ENCODE measurements around the gene SGTB.

Gene SGTB, protein sequence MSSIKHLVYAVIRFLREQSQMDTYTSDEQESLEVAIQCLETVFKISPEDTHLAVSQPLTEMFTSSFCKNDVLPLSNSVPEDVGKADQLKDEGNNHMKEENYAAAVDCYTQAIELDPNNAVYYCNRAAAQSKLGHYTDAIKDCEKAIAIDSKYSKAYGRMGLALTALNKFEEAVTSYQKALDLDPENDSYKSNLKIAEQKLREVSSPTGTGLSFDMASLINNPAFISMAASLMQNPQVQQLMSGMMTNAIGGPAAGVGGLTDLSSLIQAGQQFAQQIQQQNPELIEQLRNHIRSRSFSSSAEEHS

DNA sequence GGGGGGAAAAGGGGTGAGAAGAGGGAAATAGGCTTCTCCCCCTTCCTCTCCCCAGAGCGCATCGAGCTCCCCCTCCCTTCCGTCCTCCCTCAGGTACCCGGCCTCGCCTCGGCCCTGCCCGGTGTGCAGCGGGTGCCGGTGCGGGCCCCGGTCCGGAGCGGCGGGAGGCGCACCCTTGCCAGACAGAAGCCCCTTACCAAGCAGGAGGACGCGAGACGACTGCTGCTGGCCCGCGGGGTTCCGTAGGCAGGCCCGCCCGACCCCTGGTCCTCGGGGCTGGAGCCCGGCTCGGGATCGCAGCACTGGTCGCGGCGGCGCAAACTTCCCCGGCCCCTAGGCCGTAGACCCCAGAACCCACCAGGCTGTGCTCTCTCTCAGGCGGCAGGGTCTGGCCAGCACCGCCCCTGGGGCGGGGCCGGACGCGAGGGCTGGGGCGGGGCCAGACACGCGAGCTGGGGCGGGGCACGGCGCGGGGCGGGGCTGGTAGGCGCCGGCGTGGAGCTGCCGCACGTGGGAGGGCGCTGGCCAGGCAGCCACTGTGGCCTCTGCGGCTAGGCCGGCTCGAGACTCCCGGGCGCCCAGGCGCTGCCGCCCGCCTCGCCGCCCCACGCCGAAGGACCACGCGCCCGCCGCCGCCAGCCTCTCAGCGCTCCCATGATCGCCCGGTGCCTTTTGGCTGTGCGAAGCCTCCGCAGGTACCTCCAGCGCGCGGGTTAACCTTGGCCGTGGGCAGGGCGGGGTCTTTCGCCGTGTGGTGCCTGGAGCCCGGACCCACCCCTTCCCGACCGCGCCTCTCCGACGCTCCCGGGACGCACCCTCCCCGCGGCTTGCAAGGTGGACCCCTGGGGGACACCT, at the start of gene SGTB, which contains the start of gene NLN:
SGTB (minus strand) TSS at position 390 of the 855 bp plus-strand sequence. CDS start 1,302 bp downstream, outside the sequence.
NLN (plus strand) TSS at position 486 of the 855 bp plus-strand sequence; CDS start at position 655, 169 bp downstream.
- Histone ChIP-seq H3K36me3 (ENCODE audit: control insufficient read depth, insufficient read depth, low read length) (peaks cover 21% of the 10 kb centered on the region), H3K9ac (ENCODE audit: low read depth, low read length) (peak within 1 kb of the TSS; percentile 91), H3K9me3 (ENCODE audit: control insufficient read depth, insufficient read depth, low read length) (no peaks in the 10 kb centered on the region), H3K4me3 (ENCODE audit: low read depth, low read length) (peak within 1 kb of the TSS; percentile 86), H3K27ac (ENCODE audit: low read depth, low read length) (peak within 1 kb of the TSS; percentile 89), H3K27me3 (ENCODE audit: control insufficient read depth, insufficient read depth, low read length) (no peaks in the 10 kb centered on the region), H3K4me1 (ENCODE audit: control insufficient read depth, insufficient read depth, low read length) (peaks cover 20% of the 10 kb centered on the region)

DNA sequence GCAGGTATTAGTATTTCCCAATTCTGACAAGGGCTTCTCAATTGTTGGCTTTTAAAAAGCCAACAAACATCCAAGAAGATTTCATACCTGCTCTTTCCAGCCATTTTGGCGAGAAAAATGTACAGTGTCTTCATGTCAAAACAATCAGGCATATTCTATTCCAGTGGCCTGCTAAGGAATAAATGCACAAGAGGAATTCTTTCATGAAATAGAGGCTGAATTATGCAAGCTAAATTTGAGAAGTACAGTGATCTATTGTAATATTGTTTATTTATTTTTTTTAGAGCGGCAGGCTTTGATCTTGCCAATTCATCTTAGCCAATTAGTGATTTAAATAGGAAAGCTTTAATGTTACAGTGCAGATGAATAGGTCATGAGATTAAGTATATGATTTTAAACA, 49.4 kb upstream of the SGTB start:
- Histone ChIP-seq H3K4me3 (ENCODE audit: low read depth, low read length) (no peak overlapping the region), H3K36me3 (ENCODE audit: control insufficient read depth, insufficient read depth, low read length) (peaks cover 61% of the 10 kb centered on the region), H3K9ac (ENCODE audit: low read depth, low read length) (no peak overlapping the region), H3K27ac (ENCODE audit: low read depth, low read length) (no peak overlapping the region), H3K9me3 (ENCODE audit: control insufficient read depth, insufficient read depth, low read length) (no peaks in the 10 kb centered on the region), H3K27me3 (ENCODE audit: control insufficient read depth, insufficient read depth, low read length) (no peaks in the 10 kb centered on the region), H3K4me1 (ENCODE audit: control insufficient read depth, insufficient read depth, low read length) (no peaks in the 10 kb centered on the region)

DNA sequence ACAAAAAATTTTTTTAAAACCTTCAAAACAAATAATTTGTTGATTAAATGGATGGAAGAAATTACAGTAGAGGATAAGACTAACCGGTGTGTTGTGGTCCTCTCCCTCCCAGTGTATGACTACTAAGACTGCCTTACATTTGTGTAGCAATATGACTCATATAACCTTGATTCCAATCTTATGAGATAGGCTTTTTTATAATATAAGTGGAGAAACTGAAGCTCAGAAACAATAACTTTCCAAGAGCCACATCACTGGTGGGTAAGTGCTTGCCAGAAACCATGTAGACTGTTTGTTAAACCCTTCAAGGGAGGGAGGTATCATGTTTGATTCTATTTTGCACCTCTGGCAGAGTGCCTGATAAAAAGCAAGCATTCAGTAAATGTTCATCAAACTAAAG, 47.6 kb upstream of the SGTB start:
- peaks cover 61% of the 10 kb centered on the region for H3K36me3 ChIP-seq (ENCODE audit: control insufficient read depth, insufficient read depth, low read length)
- H3K27ac ChIP-seq (ENCODE audit: low read depth, low read length), result no peak overlapping the region
- no peak overlapping the region for H3K4me3 ChIP-seq (ENCODE audit: low read depth, low read length)
- H3K9me3 ChIP-seq (ENCODE audit: control insufficient read depth, insufficient read depth, low read length), result no peaks in the 10 kb centered on the region
- H3K27me3 ChIP-seq (ENCODE audit: control insufficient read depth, insufficient read depth, low read length), result no peaks in the 10 kb centered on the region
- H3K9ac ChIP-seq (ENCODE audit: low read depth, low read length), result no peak overlapping the region
- H3K4me1 ChIP-seq (ENCODE audit: control insufficient read depth, insufficient read depth, low read length), result no peaks in the 10 kb centered on the region

DNA sequence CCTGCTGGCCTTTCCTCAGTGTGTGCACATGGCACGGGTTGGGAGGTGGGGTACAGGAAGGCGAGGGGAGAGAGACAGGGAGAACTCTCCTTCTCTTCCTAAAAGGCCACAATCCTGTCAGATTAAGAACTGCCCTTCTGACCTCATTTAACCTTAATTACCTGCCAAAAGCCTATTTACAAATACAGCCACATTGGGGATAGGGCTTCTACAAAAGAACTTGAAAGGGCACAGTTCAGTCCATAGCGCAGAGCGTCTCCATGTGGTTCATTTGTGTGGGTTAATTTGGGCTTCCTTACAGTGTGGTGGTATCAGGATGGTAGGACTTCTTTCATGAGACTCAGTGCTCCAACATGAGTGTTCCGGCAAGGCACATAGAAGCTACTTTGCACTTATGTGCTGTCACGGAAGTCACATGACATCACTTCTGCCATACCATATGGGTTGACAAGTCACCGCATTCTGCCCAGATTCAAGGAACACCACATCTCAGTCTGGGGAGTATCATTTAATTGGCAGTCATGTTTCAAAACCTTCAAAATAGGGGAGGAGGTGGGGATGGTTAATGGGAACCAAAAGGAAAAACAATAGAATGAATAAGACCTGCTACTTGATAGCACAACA, 46.9 kb upstream of the SGTB start:
- Histone ChIP-seq H3K27ac (ENCODE audit: low read depth, low read length) (no peak overlapping the region), H3K4me1 (ENCODE audit: control insufficient read depth, insufficient read depth, low read length) (no peaks in the 10 kb centered on the region), H3K27me3 (ENCODE audit: control insufficient read depth, insufficient read depth, low read length) (no peaks in the 10 kb centered on the region), H3K9me3 (ENCODE audit: control insufficient read depth, insufficient read depth, low read length) (no peaks in the 10 kb centered on the region), H3K4me3 (ENCODE audit: low read depth, low read length) (no peak overlapping the region), H3K36me3 (ENCODE audit: control insufficient read depth, insufficient read depth, low read length) (peaks cover 67% of the 10 kb centered on the region), H3K9ac (ENCODE audit: low read depth, low read length) (no peak overlapping the region)

DNA sequence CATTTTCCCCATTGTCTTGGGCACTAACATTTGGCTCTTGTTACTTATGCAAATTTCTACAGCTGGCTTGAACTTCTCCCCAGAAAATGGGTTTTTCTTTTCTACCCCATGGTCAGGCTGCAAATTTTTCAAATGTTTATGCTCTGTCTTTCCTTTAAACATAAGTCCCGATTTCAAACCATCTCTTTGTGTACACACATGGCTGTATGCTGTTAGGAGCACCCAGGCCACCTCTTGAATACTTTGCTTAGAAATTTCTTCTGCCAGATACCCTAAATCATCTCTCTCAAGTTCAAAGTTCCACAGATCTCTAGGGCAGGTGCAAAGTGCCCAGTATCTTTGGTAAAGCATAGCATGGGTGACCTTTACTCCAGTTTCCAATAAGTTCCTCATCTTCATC, 45.7 kb upstream of the SGTB start:
- H3K4me1 ChIP-seq (ENCODE audit: control insufficient read depth, insufficient read depth, low read length), result no peaks in the 10 kb centered on the region

DNA sequence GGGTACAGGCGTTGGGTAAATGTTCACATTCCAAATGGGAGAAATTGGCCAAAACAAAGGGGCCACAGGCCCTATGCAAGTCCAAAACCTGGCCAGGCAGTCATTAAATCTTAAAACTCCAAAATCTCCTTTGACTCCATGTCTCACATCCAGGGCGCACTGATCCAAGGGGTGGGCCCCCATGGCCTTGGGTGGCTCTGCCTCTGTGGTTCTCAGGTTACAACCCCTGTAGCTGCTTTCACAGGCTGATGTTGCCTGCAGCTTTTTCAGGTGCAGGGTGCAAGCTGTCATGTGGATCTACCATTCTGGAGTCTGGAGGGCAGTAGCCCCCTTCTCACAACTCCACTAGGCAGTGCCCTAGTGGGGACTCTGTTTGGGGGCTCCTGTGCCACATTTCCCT, 44.9 kb upstream of the SGTB start:
- H3K4me1 ChIP-seq (ENCODE audit: control insufficient read depth, insufficient read depth, low read length), result no peaks in the 10 kb centered on the region
- no peaks in the 10 kb centered on the region for H3K27me3 ChIP-seq (ENCODE audit: control insufficient read depth, insufficient read depth, low read length)
- peaks cover 85% of the 10 kb centered on the region for H3K36me3 ChIP-seq (ENCODE audit: control insufficient read depth, insufficient read depth, low read length)
- no peak overlapping the region for H3K9ac ChIP-seq (ENCODE audit: low read depth, low read length)
- no peak overlapping the region for H3K4me3 ChIP-seq (ENCODE audit: low read depth, low read length)
- H3K27ac ChIP-seq (ENCODE audit: low read depth, low read length), result no peak overlapping the region
- no peaks in the 10 kb centered on the region for H3K9me3 ChIP-seq (ENCODE audit: control insufficient read depth, insufficient read depth, low read length)

More for the DNA sequence above, 45.7 kb upstream of the SGTB start:
- no peak overlapping the region for H3K4me3 ChIP-seq (ENCODE audit: low read depth, low read length)
- H3K27ac ChIP-seq (ENCODE audit: low read depth, low read length), result no peak overlapping the region
- peaks cover 79% of the 10 kb centered on the region for H3K36me3 ChIP-seq (ENCODE audit: control insufficient read depth, insufficient read depth, low read length)
- no peak overlapping the region for H3K9ac ChIP-seq (ENCODE audit: low read depth, low read length)
- H3K9me3 ChIP-seq (ENCODE audit: control insufficient read depth, insufficient read depth, low read length), result no peaks in the 10 kb centered on the region
- H3K27me3 ChIP-seq (ENCODE audit: control insufficient read depth, insufficient read depth, low read length), result no peaks in the 10 kb centered on the region

DNA sequence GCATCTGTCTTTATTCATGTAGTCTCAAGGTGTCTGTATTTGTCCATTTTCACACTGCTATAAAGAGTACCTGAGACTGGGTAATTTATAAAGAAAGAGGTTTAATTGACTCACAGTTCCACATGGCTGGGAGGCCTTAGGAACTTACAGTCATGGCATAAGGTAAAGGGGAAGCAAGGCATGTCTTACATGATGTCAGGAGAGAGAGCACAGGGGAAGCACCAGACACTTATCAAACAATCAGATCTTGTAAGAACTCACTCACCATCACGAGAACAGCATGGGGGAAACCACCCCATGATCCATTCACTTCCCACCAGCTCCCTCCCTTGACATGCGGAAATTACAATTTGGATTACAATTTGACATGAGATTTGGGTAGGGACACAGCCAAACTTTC, 44.3 kb upstream of the SGTB start:
- Histone ChIP-seq H3K36me3 (ENCODE audit: control insufficient read depth, insufficient read depth, low read length) (peaks cover 85% of the 10 kb centered on the region), H3K27me3 (ENCODE audit: control insufficient read depth, insufficient read depth, low read length) (no peaks in the 10 kb centered on the region), H3K4me1 (ENCODE audit: control insufficient read depth, insufficient read depth, low read length) (no peaks in the 10 kb centered on the region), H3K4me3 (ENCODE audit: low read depth, low read length) (no peak overlapping the region), H3K27ac (ENCODE audit: low read depth, low read length) (no peak overlapping the region), H3K9ac (ENCODE audit: low read depth, low read length) (no peak overlapping the region), H3K9me3 (ENCODE audit: control insufficient read depth, insufficient read depth, low read length) (no peaks in the 10 kb centered on the region)

DNA sequence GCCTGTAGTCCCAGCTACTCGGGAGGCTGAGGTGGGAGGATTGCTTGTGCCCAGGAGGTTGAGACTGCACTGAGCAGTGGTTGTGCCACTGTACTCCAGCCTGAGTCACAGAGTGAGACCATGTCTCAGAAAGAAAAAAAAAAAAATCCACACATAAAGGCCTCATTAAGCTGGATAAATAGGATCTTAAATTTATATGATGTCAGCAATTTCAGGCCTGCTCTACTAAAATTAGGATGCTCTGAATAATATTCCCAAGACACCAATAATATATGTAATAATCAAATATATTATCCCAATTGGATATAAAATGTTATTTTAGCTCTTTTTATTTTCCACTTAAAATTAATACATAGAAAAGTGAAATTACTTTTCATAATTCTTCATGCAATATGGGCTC, 43.7 kb upstream of the SGTB start:
- H3K9me3 ChIP-seq (ENCODE audit: control insufficient read depth, insufficient read depth, low read length), result no peaks in the 10 kb centered on the region
- no peak overlapping the region for H3K4me3 ChIP-seq (ENCODE audit: low read depth, low read length)
- H3K36me3 ChIP-seq (ENCODE audit: control insufficient read depth, insufficient read depth, low read length), result peaks cover 84% of the 10 kb centered on the region
- H3K27ac ChIP-seq (ENCODE audit: low read depth, low read length), result no peak overlapping the region
- no peak overlapping the region for H3K9ac ChIP-seq (ENCODE audit: low read depth, low read length)
- H3K27me3 ChIP-seq (ENCODE audit: control insufficient read depth, insufficient read depth, low read length), result no peaks in the 10 kb centered on the region
- no peaks in the 10 kb centered on the region for H3K4me1 ChIP-seq (ENCODE audit: control insufficient read depth, insufficient read depth, low read length)

DNA sequence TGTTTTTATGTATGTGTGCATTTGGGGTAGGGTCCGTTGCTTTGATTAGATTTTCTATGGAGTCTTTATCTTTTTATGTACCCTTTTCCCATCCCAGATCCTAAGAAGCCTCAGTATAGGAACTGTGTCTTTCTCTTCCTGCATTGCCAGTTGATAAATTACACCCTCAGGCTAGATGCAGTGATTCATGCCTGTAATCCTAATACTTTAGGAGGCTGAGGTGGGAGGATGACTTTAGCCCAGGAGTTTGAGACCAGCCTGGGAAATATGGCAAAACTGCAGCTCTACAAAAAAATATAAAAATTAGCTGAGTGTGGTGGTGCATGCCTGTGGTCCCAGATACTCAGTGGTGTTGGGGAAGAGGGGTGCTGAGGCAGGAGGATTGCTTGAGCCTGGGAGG, 40.3 kb upstream of the SGTB start:
- Histone ChIP-seq H3K9ac (ENCODE audit: low read depth, low read length) (no peak overlapping the region), H3K9me3 (ENCODE audit: control insufficient read depth, insufficient read depth, low read length) (no peaks in the 10 kb centered on the region)

DNA sequence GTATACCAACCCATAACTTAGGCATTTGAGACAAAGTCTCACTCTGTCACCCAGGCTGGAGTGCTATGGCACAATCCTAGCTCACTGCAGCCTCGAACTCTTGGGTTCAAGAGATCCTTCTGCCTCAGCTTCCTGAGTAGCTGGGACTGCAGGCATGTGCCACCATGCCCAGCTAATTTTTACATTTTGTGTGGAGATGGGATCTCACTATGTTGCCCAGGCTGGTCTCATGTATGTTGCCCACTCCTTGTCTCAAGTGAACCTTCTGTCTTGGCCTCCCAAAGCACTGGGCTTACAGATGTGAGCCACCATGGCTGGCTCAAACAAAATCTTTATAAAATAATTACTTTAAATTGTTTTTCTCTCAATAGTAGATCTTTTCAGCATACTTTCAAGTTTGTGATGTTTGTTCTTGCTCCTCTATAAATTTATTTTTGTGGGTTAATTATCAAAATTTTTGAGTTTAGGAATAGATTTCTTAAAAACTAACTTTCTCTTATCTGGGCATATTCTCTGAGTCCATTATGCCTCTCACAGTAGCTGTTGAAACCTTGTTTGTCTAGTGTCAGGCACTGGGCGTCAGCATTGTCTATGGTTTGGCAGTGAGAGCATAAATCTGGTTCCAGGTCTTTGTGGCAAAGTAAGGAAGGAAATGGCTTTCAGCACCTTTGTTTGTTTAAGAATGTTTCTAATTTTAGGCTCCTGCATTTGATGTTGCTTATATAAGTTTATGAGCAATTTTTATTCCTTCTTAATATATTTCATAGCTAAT, 38.8 kb upstream of the SGTB start:
- no peaks in the 10 kb centered on the region for H3K4me1 ChIP-seq (ENCODE audit: control insufficient read depth, insufficient read depth, low read length)
- H3K9ac ChIP-seq (ENCODE audit: low read depth, low read length), result no peak overlapping the region
- no peaks in the 10 kb centered on the region for H3K9me3 ChIP-seq (ENCODE audit: control insufficient read depth, insufficient read depth, low read length)
- H3K36me3 ChIP-seq (ENCODE audit: control insufficient read depth, insufficient read depth, low read length), result peaks cover 65% of the 10 kb centered on the region
- H3K27me3 ChIP-seq (ENCODE audit: control insufficient read depth, insufficient read depth, low read length), result no peaks in the 10 kb centered on the region
- H3K4me3 ChIP-seq (ENCODE audit: low read depth, low read length), result no peak overlapping the region
- no peak overlapping the region for H3K27ac ChIP-seq (ENCODE audit: low read depth, low read length)

More for the DNA sequence above, 40.3 kb upstream of the SGTB start:
- Histone ChIP-seq H3K27ac (ENCODE audit: low read depth, low read length) (no peak overlapping the region), H3K4me3 (ENCODE audit: low read depth, low read length) (no peak overlapping the region), H3K4me1 (ENCODE audit: control insufficient read depth, insufficient read depth, low read length) (no peaks in the 10 kb centered on the region), H3K36me3 (ENCODE audit: control insufficient read depth, insufficient read depth, low read length) (peaks cover 80% of the 10 kb centered on the region), H3K27me3 (ENCODE audit: control insufficient read depth, insufficient read depth, low read length) (no peaks in the 10 kb centered on the region)
